Stomach smooth muscle (tissue), 2 donors: ENCODE data around the gene GNAL.
"Not testable (repeated sequence)": the region's sequence is repeated elsewhere in the genome, so short reads cannot be mapped to it uniquely, and the experiment has no call there.

Source experiments
- H3K27ac ChIP-seq: one replicate; pipeline ENCODE4 v1.7.0; 2013; ENCODE audit warnings: mild to moderate bottlenecking, low read length, inconsistent platforms
- H3K27me3 ChIP-seq, 2 donors: one replicate each; pipeline ENCODE4 v1.7.0; 2013; ENCODE audit warnings: low read length in 2 of 2; ENCODE audit not compliant: insufficient read depth in 2 of 2, control insufficient read depth in 1 of 2
- H3K36me3 ChIP-seq, 2 donors: one replicate each; pipeline ENCODE4 v1.7.0; 2013; ENCODE audit warnings: low read length in 2 of 2; ENCODE audit not compliant: control insufficient read depth in 2 of 2, insufficient read depth in 2 of 2
- H3K4me1 ChIP-seq: one replicate; pipeline ENCODE4 v1.7.0; 2013; ENCODE audit warnings: low read length; ENCODE audit not compliant: control insufficient read depth, insufficient read depth
- H3K4me3 ChIP-seq, 2 donors: one replicate each; pipeline ENCODE4 v1.7.0; 2013; ENCODE audit warnings: low read length in 2 of 2
- H3K9ac ChIP-seq, 2 donors: one replicate each; pipeline ENCODE4 v1.7.0; 2013; ENCODE audit warnings: low read length in 2 of 2, mild to moderate bottlenecking in 1 of 2
- H3K9me3 ChIP-seq, 2 donors: one replicate each; pipeline ENCODE4 v1.7.0; 2013; ENCODE audit warnings: low read length in 2 of 2; ENCODE audit not compliant: control insufficient read depth in 2 of 2
- donor health status: healthy.
- donor health status: Pancreatic carcinoma.

Gene GNAL

DNA sequence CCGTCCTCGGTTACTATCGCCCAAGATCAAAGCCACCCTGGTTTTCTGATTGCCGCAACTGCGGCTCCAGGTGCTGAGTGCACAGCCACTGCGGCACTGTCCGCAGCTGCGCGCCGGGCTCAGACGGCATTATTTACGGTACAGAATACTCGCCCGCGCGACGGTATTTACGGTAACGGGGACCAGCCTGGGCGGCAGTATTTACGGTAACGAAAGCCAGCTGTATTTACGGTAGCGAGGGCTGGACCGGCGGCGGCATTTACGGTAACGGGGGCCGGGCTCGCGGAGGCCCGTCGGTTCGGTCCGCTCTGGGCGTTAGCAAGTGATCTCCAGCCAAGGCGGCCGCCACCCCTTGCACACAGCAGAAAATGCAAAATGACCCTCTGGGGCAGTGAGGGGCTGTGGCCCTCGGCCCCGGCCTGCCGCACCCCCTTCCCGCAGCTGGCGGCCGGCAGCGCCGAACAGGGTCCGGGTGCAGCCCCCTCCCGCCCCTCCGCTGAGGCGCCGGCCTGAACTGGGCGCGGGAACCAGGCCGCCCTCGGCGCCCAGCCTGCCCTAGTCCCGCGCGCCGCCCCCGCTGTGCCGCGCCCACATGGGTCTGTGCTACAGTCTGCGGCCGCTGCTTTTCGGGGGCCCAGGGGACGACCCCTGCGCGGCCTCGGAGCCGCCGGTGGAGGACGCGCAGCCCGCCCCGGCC lies at the start of gene GNAL:
TSS of gene GNAL (plus strand) at position 293 of the 697 bp plus-strand sequence. CDS start at position 593, 300 bp downstream.
- H3K27me3 ChIP-seq, result peaks cover 0 to 3% of the 10 kb centered on the region in 2 donors
- no peaks in the 10 kb centered on the region for H3K36me3 ChIP-seq
- peak within 1 kb of the TSS; percentile 59 to 62 for H3K9ac ChIP-seq
- H3K27ac ChIP-seq, result peak within 1 kb of the TSS; percentile 46
- no peaks in the 10 kb centered on the region for H3K9me3 ChIP-seq
- H3K4me3 ChIP-seq, result peak within 1 kb of the TSS; percentile 76 to 79
- H3K4me1 ChIP-seq, result peaks cover 8% of the 10 kb centered on the region

DNA sequence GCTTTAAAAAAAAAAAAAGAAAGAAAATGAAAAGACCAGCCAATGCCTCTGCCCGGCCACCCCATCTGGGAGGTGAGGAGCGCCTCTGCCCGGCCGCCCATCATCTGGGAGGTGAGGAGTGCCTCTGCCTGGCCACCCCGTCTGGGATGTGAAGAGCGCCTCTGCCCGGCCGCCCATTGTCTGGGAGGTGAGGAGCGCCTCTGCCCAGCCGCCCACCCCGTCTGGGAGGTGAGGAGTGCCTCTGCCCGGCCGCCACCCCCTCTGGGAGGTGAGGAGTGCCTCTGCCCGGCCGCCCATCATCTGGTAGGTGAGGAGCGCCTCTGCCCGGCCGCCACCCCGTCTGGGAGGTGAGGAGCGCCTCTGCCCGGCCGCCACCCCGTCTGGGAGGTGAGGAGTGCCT lies 41.8 kb upstream of the GNAL start:
- H3K4me1 ChIP-seq, H3K27me3 ChIP-seq, H3K9ac ChIP-seq, H3K36me3 ChIP-seq, H3K4me3 ChIP-seq, H3K27ac ChIP-seq, H3K9me3 ChIP-seq: not testable (repeated sequence)

DNA sequence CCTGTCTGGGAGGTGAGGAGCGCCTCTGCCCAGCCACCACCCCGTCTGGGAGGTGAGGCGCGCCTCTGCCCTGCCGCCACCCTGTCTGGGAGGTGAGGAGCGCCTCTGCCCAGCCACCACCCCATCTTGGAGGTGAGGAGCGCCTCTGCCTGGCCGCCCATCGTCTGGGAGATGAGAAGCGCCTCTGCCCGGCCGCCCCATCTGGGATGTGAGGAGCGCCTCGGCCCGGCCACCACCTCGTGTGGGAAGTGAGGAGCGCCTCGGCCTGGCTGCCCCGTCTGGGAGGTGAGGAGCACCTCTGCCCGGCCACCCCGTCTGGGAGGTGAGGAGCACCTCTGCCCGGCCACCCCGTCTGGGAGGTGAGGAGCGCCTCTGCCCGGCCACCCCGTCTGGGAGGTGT lies 41.3 kb upstream of the GNAL start:
- not testable (repeated sequence) for H3K4me3 ChIP-seq, H3K9me3 ChIP-seq, H3K27ac ChIP-seq, H3K4me1 ChIP-seq, H3K9ac ChIP-seq, H3K36me3 ChIP-seq, H3K27me3 ChIP-seq

- Histone ChIP-seq H3K4me3 (no peak overlapping the region), H3K27ac (no peak overlapping the region), H3K27me3 (peaks cover 3 to 5% of the 10 kb centered on the region in 2 donors), H3K9ac (no peak overlapping the region), H3K36me3 (no peaks in the 10 kb centered on the region), H3K4me1 (no peaks in the 10 kb centered on the region), H3K9me3 (peaks cover 2 to 5% of the 10 kb centered on the region in 2 donors)
Observed at GRCh38 chr18:11649839-11650238, 39.2 kb upstream of the GNAL start.

DNA sequence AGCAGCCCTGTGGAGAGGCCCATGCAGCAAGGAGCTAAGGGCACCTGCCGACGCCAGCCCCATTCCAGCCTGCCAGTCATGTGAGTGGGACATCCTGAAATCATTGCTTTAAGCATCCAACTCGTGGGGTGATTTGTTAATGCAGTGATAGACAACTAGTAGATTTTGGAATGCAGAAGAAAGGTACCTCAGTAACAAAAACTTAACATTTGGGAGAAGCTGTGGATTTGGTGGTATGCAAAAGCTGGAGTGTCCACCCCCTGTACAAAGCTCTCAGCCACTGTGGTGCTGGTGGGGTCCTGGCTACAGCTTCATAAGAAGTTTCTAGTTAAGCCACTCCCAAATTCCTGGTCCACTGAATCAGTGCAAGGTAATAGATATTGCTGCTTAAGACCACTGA lies 37.2 kb upstream of the GNAL start:
- Histone ChIP-seq H3K27ac (no peak overlapping the region), H3K9me3 (peaks cover 2 to 5% of the 10 kb centered on the region in 2 donors), H3K4me3 (no peak overlapping the region), H3K4me1 (no peaks in the 10 kb centered on the region), H3K9ac (no peak overlapping the region), H3K27me3 (peaks cover 7% of the 10 kb centered on the region in 2 donors), H3K36me3 (no peaks in the 10 kb centered on the region)

DNA sequence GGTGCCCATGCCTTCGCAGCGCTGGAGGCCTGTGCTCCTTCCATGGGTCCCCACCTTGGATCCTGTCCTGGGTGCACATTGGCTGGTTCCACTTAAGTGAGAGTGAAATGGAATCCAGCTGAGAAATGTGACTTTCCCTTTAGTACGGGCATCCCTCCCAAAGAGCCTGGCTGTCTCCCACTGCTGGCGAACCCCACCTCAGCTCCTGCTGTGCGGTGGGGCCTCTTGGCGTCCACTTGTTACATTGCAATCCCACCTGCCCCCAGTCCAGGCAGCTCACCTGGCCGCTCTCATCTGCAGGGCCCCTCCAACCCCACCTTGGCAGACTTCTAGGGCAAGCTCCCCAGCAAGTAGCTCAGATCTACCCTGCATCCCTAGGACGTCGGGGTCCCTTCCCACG lies 35.5 kb upstream of the GNAL start:
- peaks cover 2 to 5% of the 10 kb centered on the region in 2 donors for H3K9me3 ChIP-seq
- no peak overlapping the region for H3K9ac ChIP-seq
- H3K4me3 ChIP-seq, result no peak overlapping the region
- H3K27me3 ChIP-seq, result peaks cover 7 to 11% of the 10 kb centered on the region in 2 donors
- H3K27ac ChIP-seq, result no peak overlapping the region
- no peaks in the 10 kb centered on the region for H3K4me1 ChIP-seq
- H3K36me3 ChIP-seq, result no peaks in the 10 kb centered on the region

DNA sequence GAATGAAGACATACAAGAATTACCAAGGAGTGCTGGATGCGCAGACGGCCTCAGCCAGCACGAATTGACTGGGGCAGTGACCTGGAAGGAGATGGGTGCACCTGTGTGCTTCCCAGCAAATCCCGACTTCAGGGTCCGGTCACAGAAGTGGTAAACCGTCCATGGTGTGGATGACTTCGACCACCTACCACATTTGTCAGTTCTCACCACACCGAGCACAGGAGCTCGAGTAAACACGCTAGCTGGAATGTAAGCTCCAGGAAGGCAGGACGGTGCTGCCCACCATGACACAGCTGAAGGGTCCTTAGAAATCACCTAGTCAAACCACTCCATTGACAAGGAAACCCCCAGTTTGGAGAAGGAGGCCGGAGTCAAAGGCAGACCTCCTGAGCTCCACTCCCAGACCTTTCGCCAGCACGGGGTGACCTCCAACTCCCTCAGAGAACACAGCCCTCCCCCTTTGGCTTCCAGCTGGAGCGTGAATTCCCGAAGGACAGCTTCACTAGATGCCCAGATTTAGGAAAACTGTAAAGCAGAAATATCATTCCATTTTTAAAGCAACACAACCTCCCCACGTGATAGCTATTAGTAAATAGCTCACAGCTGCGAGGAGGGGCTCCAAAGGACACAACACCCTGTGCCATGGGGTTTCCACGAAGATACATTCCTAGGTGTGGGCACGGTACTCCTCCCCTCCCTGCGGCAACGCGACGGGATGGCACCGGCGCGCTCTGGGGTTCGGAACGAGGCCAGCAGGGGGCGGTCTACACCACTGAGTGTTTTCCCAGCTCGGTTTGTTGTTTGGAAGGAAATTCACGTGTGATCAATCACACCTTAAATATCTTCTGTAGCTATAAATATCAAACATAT lies 34.1 kb upstream of the GNAL start:
- H3K9ac ChIP-seq, result no peak overlapping the region
- H3K27ac ChIP-seq, result no peak overlapping the region
- peaks cover 0 to under 1% of the 10 kb centered on the region in 2 donors for H3K9me3 ChIP-seq
- H3K27me3 ChIP-seq, result peaks cover 7 to 14% of the 10 kb centered on the region in 2 donors
- peak overlapping the region in 1 of 2 donors; percentile 44 for H3K4me3 ChIP-seq
- H3K4me1 ChIP-seq, result no peaks in the 10 kb centered on the region
- no peaks in the 10 kb centered on the region for H3K36me3 ChIP-seq

- H3K36me3 ChIP-seq, result no peaks in the 10 kb centered on the region
- peaks cover 7 to 14% of the 10 kb centered on the region in 2 donors for H3K27me3 ChIP-seq
- no peaks in the 10 kb centered on the region for H3K4me1 ChIP-seq
- no peak overlapping the region for H3K4me3 ChIP-seq
- H3K9ac ChIP-seq, result peak overlapping the region in 1 of 2 donors; percentile 13
- no peaks in the 10 kb centered on the region for H3K9me3 ChIP-seq
- H3K27ac ChIP-seq, result no peak overlapping the region
Observed at GRCh38 chr18:11655606-11655932, 33.5 kb upstream of the GNAL start.

GRCh38 chr18:11657152-11657551 lies 31.9 kb upstream of the GNAL start:
- H3K27ac ChIP-seq, result no peak overlapping the region
- H3K4me3 ChIP-seq, result no peak overlapping the region
- no peaks in the 10 kb centered on the region for H3K36me3 ChIP-seq
- H3K4me1 ChIP-seq, result no peaks in the 10 kb centered on the region
- H3K27me3 ChIP-seq, result peaks cover 7 to 16% of the 10 kb centered on the region in 2 donors
- no peaks in the 10 kb centered on the region for H3K9me3 ChIP-seq
- H3K9ac ChIP-seq, result no peak overlapping the region

- Histone ChIP-seq H3K27ac (no peak overlapping the region), H3K9ac (no peak overlapping the region), H3K4me3 (no peak overlapping the region), H3K27me3 (peaks cover 7 to 16% of the 10 kb centered on the region in 2 donors), H3K9me3 (no peaks in the 10 kb centered on the region), H3K4me1 (no peaks in the 10 kb centered on the region), H3K36me3 (no peaks in the 10 kb centered on the region)
Observed at GRCh38 chr18:11657554-11657953, 31.5 kb upstream of the GNAL start.

GRCh38 chr18:11658019-11658418 lies 31.0 kb upstream of the GNAL start:
- H3K36me3 ChIP-seq, result no peaks in the 10 kb centered on the region
- no peaks in the 10 kb centered on the region for H3K4me1 ChIP-seq
- no peak overlapping the region for H3K4me3 ChIP-seq
- no peak overlapping the region for H3K9ac ChIP-seq
- no peaks in the 10 kb centered on the region for H3K9me3 ChIP-seq
- no peak overlapping the region for H3K27ac ChIP-seq
- peaks cover 7 to 16% of the 10 kb centered on the region in 2 donors for H3K27me3 ChIP-seq
